PC-3 (cell line): ENCODE results near the gene FBLN7. TPM values are rescaled to one million over a fixed set of nuclear protein-coding genes. Genes with fewer than 3 reads are reported as not detected.
A peak's percentile ranks its signal among the peaks of the same experiment; 100 is the strongest.

Experiments used
- ATAC-seq: fragments of 200-7000 bp; cut with Tn5 transposase; 2 replicates; pipeline ENCODE4 v1.9.1; 2020; ENCODE audit warnings: mild to moderate bottlenecking, moderate library complexity
- Bru-seq: library from RNA; stranded (reverse); fragments of 400-500 nt; gene quantifications from one replicate; lab custom pipeline; 2021; lab: Mats Ljungman, UMichigan
- BruChase-seq, 2 experiments: library from RNA; stranded (reverse); fragments of 400-500 nt; gene quantifications; one replicate each; lab custom pipeline; 2021; lab: Mats Ljungman, UMichigan
- BruUV-seq: library from RNA; stranded (reverse); fragments of 400-500 nt; replicated peaks from 2 replicates; lab custom pipeline; 2021; lab: Mats Ljungman, UMichigan
- CTCF ChIA-PET: fragments of 300-600 bp; sonication (Branson Sonifier 250); formaldehyde crosslinking; loops from one replicate; lab custom pipeline; 2022; ENCODE audit warnings: antibody characterized with exemption; lab: Charles Lee
- POLR2A ChIA-PET: fragments of 300-600 bp; sonication (Branson Sonifier 250); formaldehyde crosslinking; loops from one replicate; lab custom pipeline; 2022; ENCODE audit warnings: antibody characterized with exemption; ENCODE audit not compliant: unreplicated experiment; lab: Charles Lee
- DNase-seq: peaks from one replicate; pipeline ENCODE4 v3.0.0-alpha.2; 2015
- H2AFZ ChIP-seq: fragments of 300-600 bp; sonication (generic); 2 replicates; pipeline ENCODE4 v1.6.0; 2016; ENCODE audit warnings: antibody characterized with exemption, low read length
- H3F3A ChIP-seq: fragments of 300-600 bp; sonication (generic); one replicate; pipeline ENCODE4 v1.6.0; 2017; ENCODE audit warnings: antibody characterized with exemption, low read length, control low read depth, mild to moderate bottlenecking; ENCODE audit not compliant: unreplicated experiment
- H3K27ac ChIP-seq: fragments of 300-600 bp; sonication (generic); 2 replicates; pipeline ENCODE4 v1.5.1; 2016; ENCODE audit warnings: mild to moderate bottlenecking, low read length
- H3K27me3 ChIP-seq: fragments of 300-600 bp; sonication (generic); 2 replicates; pipeline ENCODE4 v1.6.1; 2016; ENCODE audit warnings: low read length, mixed read lengths
- H3K36me3 ChIP-seq: fragments of 300-600 bp; sonication (generic); 2 replicates; pipeline ENCODE4 v1.6.1; 2016; ENCODE audit warnings: low read depth, mixed run types, low read length, mixed read lengths
- H3K4me1 ChIP-seq: fragments of 300-600 bp; sonication (generic); 2 replicates; pipeline ENCODE4 v1.5.1; 2016; ENCODE audit warnings: low read length; ENCODE audit not compliant: insufficient read depth
- H3K4me2 ChIP-seq: fragments of 300-600 bp; sonication (generic); 2 replicates; pipeline ENCODE4 v1.6.0; 2016; ENCODE audit warnings: low read length
- H3K4me3 ChIP-seq: fragments of 300-600 bp; sonication (generic); 2 replicates; pipeline ENCODE4 v1.5.1; 2016; ENCODE audit warnings: mild to moderate bottlenecking, low read length, mixed read lengths
- H3K79me2 ChIP-seq: fragments of 300-600 bp; sonication (generic); 2 replicates; pipeline ENCODE4 v1.6.1; 2017; ENCODE audit warnings: low read length, mixed read lengths
- H3K9ac ChIP-seq: fragments of 300-600 bp; sonication (generic); 2 replicates; pipeline ENCODE4 v1.6.0; 2016; ENCODE audit warnings: mild to moderate bottlenecking, low read length
- H3K9me2 ChIP-seq: fragments of 300-600 bp; sonication (generic); replicated peaks from 2 replicates; pipeline ENCODE4 v1.6.1; 2016; ENCODE audit warnings: mixed run types, low read length, mixed read lengths
- H3K9me3 ChIP-seq: fragments of 300-600 bp; sonication (generic); 2 replicates; pipeline ENCODE4 v1.6.1; 2016; ENCODE audit warnings: low read length, mixed read lengths
- H4K20me1 ChIP-seq: fragments of 300-600 bp; sonication (generic); 2 replicates; pipeline ENCODE4 v1.6.1; 2016; ENCODE audit warnings: low read length, mixed read lengths
- EZH2 ChIP-seq: fragments of 300-600 bp; sonication (generic); IDR thresholded peaks from one replicate; pipeline ENCODE4 v1.6.1; 2017; ENCODE audit warnings: antibody characterized with exemption, mild to moderate bottlenecking, low read length; ENCODE audit not compliant: unreplicated experiment
- EZH2phosphoT487 ChIP-seq: fragments of 300-600 bp; sonication (generic); IDR thresholded peaks from 2 replicates; pipeline ENCODE4 v1.6.1; 2018; ENCODE audit warnings: mild to moderate bottlenecking, antibody characterized with exemption, low read length, borderline replicate concordance
- intact Hi-C: fragments of 100-400 bp; cut with micrococcal nuclease; formaldehyde crosslinking; loops from 2 replicates; pipeline ENCODE4 v1.9.0; 2023
- long read RNA-seq: library from polyadenylated mRNA; unstranded; transcript quantifications from one replicate; pipeline ENCODE4 v2.0.0, GENCODE V29; 2021; ENCODE audit not compliant: unreplicated experiment
- total RNA-seq: library from RNA; depleted of rRNA; stranded (reverse); fragments of >200 nt; gene quantifications from 2 replicates; pipeline ENCODE4 v1.2.3, GENCODE V29; 2014; rRNA removed
- TF ChIP-seq, protein P1 (sequence below): fragments of 300-600 bp; sonication (generic); conservative IDR thresholded peaks from 2 replicates; pipeline ENCODE4 v1.5.1; 2017; ENCODE audit warnings: antibody characterized with exemption, low read depth, mild to moderate bottlenecking, low read length

The FBLN7 gene, protein sequence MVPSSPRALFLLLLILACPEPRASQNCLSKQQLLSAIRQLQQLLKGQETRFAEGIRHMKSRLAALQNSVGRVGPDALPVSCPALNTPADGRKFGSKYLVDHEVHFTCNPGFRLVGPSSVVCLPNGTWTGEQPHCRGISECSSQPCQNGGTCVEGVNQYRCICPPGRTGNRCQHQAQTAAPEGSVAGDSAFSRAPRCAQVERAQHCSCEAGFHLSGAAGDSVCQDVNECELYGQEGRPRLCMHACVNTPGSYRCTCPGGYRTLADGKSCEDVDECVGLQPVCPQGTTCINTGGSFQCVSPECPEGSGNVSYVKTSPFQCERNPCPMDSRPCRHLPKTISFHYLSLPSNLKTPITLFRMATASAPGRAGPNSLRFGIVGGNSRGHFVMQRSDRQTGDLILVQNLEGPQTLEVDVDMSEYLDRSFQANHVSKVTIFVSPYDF
- 0.75 and 2.2 TPM in 2 replicates for total RNA-seq
- percentile 45 among the genes with signal in this experiment for Bru-seq, nascent RNA
- percentile 51 among the genes with signal in this experiment for BruChase-seq, experiment 1, labeled RNA remaining after a 6-hour chase
- percentile 62 among the genes with signal in this experiment for BruChase-seq, experiment 2, labeled RNA remaining after a 2-hour chase
- long read RNA-seq, partial matches to known transcripts: 2 of 8 reads
- long read RNA-seq, other reads (novel, unspliced or antisense): 4 of 8 reads

DNA sequence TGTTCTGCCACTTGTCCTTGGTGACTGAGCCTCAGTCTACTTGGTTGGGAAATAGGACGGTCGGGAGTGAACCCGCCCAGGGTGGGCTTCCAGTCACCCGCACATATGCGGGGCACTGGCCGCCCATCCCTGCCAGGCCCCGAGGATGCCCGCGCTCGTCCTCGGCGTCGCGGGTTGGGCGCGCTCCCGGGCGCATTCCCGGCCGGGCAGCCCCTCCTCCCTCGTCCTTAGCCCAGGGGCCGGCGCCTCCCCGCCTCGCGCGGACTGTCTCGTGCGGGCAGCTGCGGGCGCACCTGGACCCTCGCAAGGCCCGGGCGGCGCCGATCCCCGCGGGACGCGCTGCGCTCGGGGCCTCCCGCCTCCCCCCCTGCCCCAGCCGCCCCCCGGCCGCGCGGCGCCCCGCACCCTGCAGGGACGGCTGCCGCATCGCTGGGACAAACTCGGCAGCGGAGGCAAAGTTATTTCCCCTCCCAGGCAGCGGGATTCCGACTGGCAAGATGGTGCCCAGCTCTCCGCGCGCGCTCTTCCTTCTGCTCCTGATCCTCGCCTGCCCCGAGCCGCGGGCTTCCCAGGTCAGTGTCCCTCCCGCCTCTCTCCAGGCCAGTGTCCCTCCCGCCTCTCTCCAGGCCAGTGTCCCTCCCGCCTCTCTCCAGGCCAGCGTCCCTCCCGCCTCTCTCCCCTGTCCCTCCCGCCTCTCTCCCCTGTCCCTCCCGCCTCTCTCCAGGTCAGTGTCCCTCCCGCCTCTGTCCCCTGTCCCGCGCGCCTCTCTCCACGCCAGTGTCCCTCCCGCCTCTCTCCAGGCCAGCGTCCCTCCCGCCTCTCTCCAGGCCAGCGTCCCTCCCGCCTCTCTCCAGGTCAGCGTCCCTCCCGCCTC, at the start of gene FBLN7:
Gene FBLN7 (plus strand): TSS at position 227 of the 874 bp plus-strand sequence. CDS start 271 bp downstream, at position 498.
- H2AFZ ChIP-seq: peak within 1 kb of the TSS; percentile 98
- ChIA-PET CTCF (no interaction called here), POLR2A (interaction anchor here (0.5 to 0.6 kb wide), 2 partner anchors 11 to 84 kb away, joined by 3 read pairs; no protein-coding TSS in a partner anchor)
- H3K36me3 ChIP-seq: no peaks in the 10 kb centered on the region
- ATAC-seq (peak; percentile 57), DNase-seq (no peak)
- peaks cover 8% of the 10 kb centered on the region for H3K4me1 ChIP-seq
- TF ChIP-seq EZH2 (no peak), EZH2phosphoT487 (no peak)
- TF ChIP-seq, protein P1, sequence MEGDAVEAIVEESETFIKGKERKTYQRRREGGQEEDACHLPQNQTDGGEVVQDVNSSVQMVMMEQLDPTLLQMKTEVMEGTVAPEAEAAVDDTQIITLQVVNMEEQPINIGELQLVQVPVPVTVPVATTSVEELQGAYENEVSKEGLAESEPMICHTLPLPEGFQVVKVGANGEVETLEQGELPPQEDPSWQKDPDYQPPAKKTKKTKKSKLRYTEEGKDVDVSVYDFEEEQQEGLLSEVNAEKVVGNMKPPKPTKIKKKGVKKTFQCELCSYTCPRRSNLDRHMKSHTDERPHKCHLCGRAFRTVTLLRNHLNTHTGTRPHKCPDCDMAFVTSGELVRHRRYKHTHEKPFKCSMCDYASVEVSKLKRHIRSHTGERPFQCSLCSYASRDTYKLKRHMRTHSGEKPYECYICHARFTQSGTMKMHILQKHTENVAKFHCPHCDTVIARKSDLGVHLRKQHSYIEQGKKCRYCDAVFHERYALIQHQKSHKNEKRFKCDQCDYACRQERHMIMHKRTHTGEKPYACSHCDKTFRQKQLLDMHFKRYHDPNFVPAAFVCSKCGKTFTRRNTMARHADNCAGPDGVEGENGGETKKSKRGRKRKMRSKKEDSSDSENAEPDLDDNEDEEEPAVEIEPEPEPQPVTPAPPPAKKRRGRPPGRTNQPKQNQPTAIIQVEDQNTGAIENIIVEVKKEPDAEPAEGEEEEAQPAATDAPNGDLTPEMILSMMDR: no peak
- H4K20me1 ChIP-seq: no peaks in the 10 kb centered on the region
- H3K27ac ChIP-seq: no peak within 1 kb of the TSS
- no peaks in the 10 kb centered on the region for H3K27me3 ChIP-seq
- intact Hi-C loops: no loop called here
- H3K4me3 ChIP-seq: peak within 1 kb of the TSS; percentile 81
- H3K4me2 ChIP-seq: peak within 1 kb of the TSS; percentile 92
- H3K79me2 ChIP-seq: no peaks in the 10 kb centered on the region
- BruUV-seq: no TSS peak
- no peaks in the 10 kb centered on the region for H3K9me2 ChIP-seq
- no peaks in the 10 kb centered on the region for H3F3A ChIP-seq
- no peak within 1 kb of the TSS for H3K9ac ChIP-seq
- H3K9me3 ChIP-seq: no peaks in the 10 kb centered on the region

DNA sequence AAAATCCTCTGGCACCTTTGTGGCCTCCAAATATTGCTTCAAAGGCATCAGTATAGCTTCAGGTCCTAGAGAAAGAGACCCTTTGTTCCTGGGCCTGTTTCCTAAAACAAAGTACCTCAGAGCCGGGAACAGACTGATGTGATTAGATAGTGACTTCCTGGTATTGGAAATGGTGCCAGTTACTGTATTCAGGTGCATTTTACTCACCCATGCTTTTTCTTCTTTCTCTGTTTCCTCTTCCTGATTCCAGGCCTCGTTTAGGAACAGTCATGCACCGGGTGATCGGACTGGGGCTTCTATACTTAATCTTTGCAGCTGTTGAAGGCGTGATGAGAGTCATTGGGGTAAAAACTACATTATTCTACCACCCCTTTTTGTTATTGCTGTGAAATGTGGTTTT, 48.8 kb upstream of the FBLN7 start:
- Histone ChIP-seq H4K20me1 (no peaks in the 10 kb centered on the region), H3K9ac (no peak overlapping the region), H3K4me3 (no peak overlapping the region), H3K27ac (no peak overlapping the region), H3K9me3 (no peaks in the 10 kb centered on the region), H3K79me2 (no peaks in the 10 kb centered on the region), H3K4me1 (peaks cover 10% of the 10 kb centered on the region), H3K27me3 (no peaks in the 10 kb centered on the region), H3F3A (no peaks in the 10 kb centered on the region), H3K9me2 (no peaks in the 10 kb centered on the region), H3K4me2 (no peak overlapping the region), H3K36me3 (peaks cover 32% of the 10 kb centered on the region), H2AFZ (no peak overlapping the region)
- POLR2A ChIA-PET: no interaction called here
- DNase-seq (no peak), ATAC-seq (no peak)
- intact Hi-C loops: no loop called here
- CTCF ChIA-PET: no interaction called here
- TF ChIP-seq EZH2 (no peak), EZH2phosphoT487 (no peak)
- TF ChIP-seq, protein P1: no peak
- BruUV-seq: no TSS peak
